Panc1 (cell line): ENCODE measurements around the gene GOLGA6L2. TPM values are rescaled to one million over a fixed set of nuclear protein-coding genes. Genes with fewer than 3 reads are reported as not detected.

ENCODE experiments used
- ATAC-seq: fragments of 200-7000 bp; cut with Tn5 transposase; 2 replicates; pipeline ENCODE4 v1.9.1; 2020; ENCODE audit warnings: mild to moderate bottlenecking, moderate library complexity
- BruUV-seq: library from RNA; stranded (reverse); fragments of 400-500 nt; replicated peaks from 2 replicates; lab custom pipeline; 2021; lab: Mats Ljungman, UMichigan
- CTCF ChIA-PET: fragments of 300-600 bp; sonication (Branson Sonifier 250); formaldehyde crosslinking; loops from one replicate; lab custom pipeline; 2022; ENCODE audit warnings: antibody characterized with exemption; lab: Charles Lee
- POLR2A ChIA-PET: fragments of 300-600 bp; sonication (Branson Sonifier 250); formaldehyde crosslinking; loops from one replicate; lab custom pipeline; 2022; ENCODE audit warnings: antibody characterized with exemption; lab: Charles Lee
- DNase-seq: peaks from one replicate; pipeline ENCODE4 v3.0.0-alpha.2; 2010; ENCODE audit warnings: low read depth, low spot score
- H3K27ac ChIP-seq: 2 replicates; pipeline ENCODE4 v1.5.1; 2011; ENCODE audit warnings: mild to moderate bottlenecking, low read length, inconsistent platforms
- H3K27me3 ChIP-seq: fragments of 200-500 bp; sonication (Bioruptor generic); 2 replicates; pipeline ENCODE4 v1.6.0; 2014; ENCODE audit warnings: low read length, inconsistent platforms; ENCODE audit not compliant: control insufficient read depth, insufficient read depth
- H3K36me3 ChIP-seq: fragments of 200-500 bp; sonication (Bioruptor generic); 2 replicates; pipeline ENCODE4 v1.5.1; 2014; ENCODE audit warnings: inconsistent platforms, mild to moderate bottlenecking, low read length, moderate library complexity; ENCODE audit not compliant: control insufficient read depth, insufficient read depth
- H3K4me1 ChIP-seq: 2 replicates; pipeline ENCODE4 v1.5.1; 2011; ENCODE audit warnings: inconsistent platforms, mild to moderate bottlenecking, low read length, moderate library complexity; ENCODE audit not compliant: control insufficient read depth, insufficient read depth
- H3K4me3 ChIP-seq, 2 experiments: 2 replicates each; pipeline ENCODE4 v1.5.1; 2011 to 2012; ENCODE audit warnings: low read depth in 2 of 2, low read length in 2 of 2, mild to moderate bottlenecking in 2 of 2, inconsistent platforms in 1 of 2, moderate library complexity in 1 of 2
- H3K9me3 ChIP-seq: fragments of 200-500 bp; sonication (Bioruptor generic); 2 replicates; pipeline ENCODE4 v1.5.1; 2014; ENCODE audit warnings: low read depth, mild to moderate bottlenecking, inconsistent platforms, low read length, moderate library complexity; ENCODE audit not compliant: control insufficient read depth, insufficient read depth
- POLR2AphosphoS5 ChIP-seq: IDR thresholded peaks from 2 replicates; pipeline ENCODE4 v1.6.1; 2012; ENCODE audit warnings: mild to moderate bottlenecking, low read depth, low read length, moderate library complexity
- REST ChIP-seq, 2 experiments: IDR thresholded peaks; 2 replicates each; pipeline ENCODE4 v1.6.1; 2011 to 2012; ENCODE audit warnings: low read depth in 2 of 2, control low read depth in 1 of 2, low read length in 1 of 2, mild to moderate bottlenecking in 1 of 2, moderate library complexity in 1 of 2; ENCODE audit not compliant: insufficient read depth in 1 of 2
- SIN3A ChIP-seq: IDR thresholded peaks from 2 replicates; pipeline ENCODE4 v1.6.1; 2012; ENCODE audit warnings: low read depth, mild to moderate bottlenecking, low read length, moderate library complexity, borderline replicate concordance; ENCODE audit not compliant: insufficient read depth
- TCF7L2 ChIP-seq: IDR thresholded peaks from 2 replicates; pipeline ENCODE4 v1.6.1; 2011; ENCODE audit warnings: mild to moderate bottlenecking, low read depth, low read length, inconsistent platforms
- in situ Hi-C: cut with HindIII; loops from 2 replicates; pipeline ENCODE4 v1.10.0; 2016; ENCODE audit warnings: low sequenced_read_pairs, low pct_unique_long_range_greater_than_20kb
- intact Hi-C: fragments of 100-400 bp; cut with micrococcal nuclease; formaldehyde crosslinking; loops from one replicate; pipeline ENCODE4 v1.10.0; 2022; ENCODE audit not compliant: unreplicated experiment
- total RNA-seq: library from RNA; stranded (reverse); gene quantifications from one replicate; pipeline ENCODE4 v1.2.1, GENCODE V29; 2021; ENCODE audit not compliant: unreplicated experiment
- TF ChIP-seq, protein P1 (sequence below): fragments of 450-650 bp; IDR thresholded peaks from 2 replicates; pipeline ENCODE4 v1.5.1; 2017; ENCODE audit warnings: mild to moderate bottlenecking

GOLGA6L2 gene
- total RNA-seq, 1 experiment from 2014 or later, result not detected

- no peaks in the 10 kb centered on the region for H3K9me3 ChIP-seq
- H3K4me3 ChIP-seq, result no peak overlapping the region
- ATAC-seq (no peak), DNase-seq (no peak)
- intact Hi-C loops (no loop called here), in situ Hi-C loops (no loop called here)
- BruUV-seq, result no TSS peak
- peaks cover 2% of the 10 kb centered on the region; the same call in 1 of the 2 replicates for H3K4me1 ChIP-seq
- ChIA-PET POLR2A (no interaction called here), CTCF (no interaction called here)
- no peaks in the 10 kb centered on the region for H3K36me3 ChIP-seq
- no peaks in the 10 kb centered on the region for H3K27me3 ChIP-seq
- no peak overlapping the region for H3K27ac ChIP-seq
- TF ChIP-seq, protein P1, sequence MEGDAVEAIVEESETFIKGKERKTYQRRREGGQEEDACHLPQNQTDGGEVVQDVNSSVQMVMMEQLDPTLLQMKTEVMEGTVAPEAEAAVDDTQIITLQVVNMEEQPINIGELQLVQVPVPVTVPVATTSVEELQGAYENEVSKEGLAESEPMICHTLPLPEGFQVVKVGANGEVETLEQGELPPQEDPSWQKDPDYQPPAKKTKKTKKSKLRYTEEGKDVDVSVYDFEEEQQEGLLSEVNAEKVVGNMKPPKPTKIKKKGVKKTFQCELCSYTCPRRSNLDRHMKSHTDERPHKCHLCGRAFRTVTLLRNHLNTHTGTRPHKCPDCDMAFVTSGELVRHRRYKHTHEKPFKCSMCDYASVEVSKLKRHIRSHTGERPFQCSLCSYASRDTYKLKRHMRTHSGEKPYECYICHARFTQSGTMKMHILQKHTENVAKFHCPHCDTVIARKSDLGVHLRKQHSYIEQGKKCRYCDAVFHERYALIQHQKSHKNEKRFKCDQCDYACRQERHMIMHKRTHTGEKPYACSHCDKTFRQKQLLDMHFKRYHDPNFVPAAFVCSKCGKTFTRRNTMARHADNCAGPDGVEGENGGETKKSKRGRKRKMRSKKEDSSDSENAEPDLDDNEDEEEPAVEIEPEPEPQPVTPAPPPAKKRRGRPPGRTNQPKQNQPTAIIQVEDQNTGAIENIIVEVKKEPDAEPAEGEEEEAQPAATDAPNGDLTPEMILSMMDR, result no peak
- TF ChIP-seq POLR2AphosphoS5 (no peak), REST (IDR thresholded peaks at IDR 0.05; ENCODE audit: insufficient read depth in 1 of 2, low read depth in 2 of 2, low read length in 1 of 2) (no peak), TCF7L2 (no peak), SIN3A (no peak)
These were observed 22.7 kb downstream of the GOLGA6L2 start for GRCh38 chr15:23424111-23424904.

- Histone ChIP-seq H3K4me1 (peaks cover 2% of the 10 kb centered on the region; the same call in 1 of the 2 replicates), H3K27ac (no peak overlapping the region), H3K27me3 (no peaks in the 10 kb centered on the region), H3K36me3 (no peaks in the 10 kb centered on the region), H3K9me3 (no peaks in the 10 kb centered on the region), H3K4me3 (no peak overlapping the region)
- in situ Hi-C loops, result no loop called here
- no TSS peak for BruUV-seq
- intact Hi-C loops, result no loop called here
- DNase-seq (no peak), ATAC-seq (peak; percentile 92)
- TF ChIP-seq REST (IDR thresholded peaks at IDR 0.05; ENCODE audit: insufficient read depth in 1 of 2, low read depth in 2 of 2, low read length in 1 of 2), result no peak
- TF ChIP-seq TCF7L2, result peak; percentile 93
- TF ChIP-seq SIN3A, result no peak
- no peak for TF ChIP-seq POLR2AphosphoS5
- TF ChIP-seq, protein P1, result no peak
- POLR2A ChIA-PET, result no interaction called here
- CTCF ChIA-PET, result no interaction called here
These were observed 23.9 kb downstream of the GOLGA6L2 start for GRCh38 chr15:23422946-23423708.
